Measurements from ENCODE around the gene TMEM150A. TPM values are rescaled to one million over a fixed set of nuclear protein-coding genes. Genes with fewer than 3 reads are reported as not detected.
A peak's percentile ranks its signal among the peaks of the same experiment; 100 is the strongest.

TMEM150A gene
- total and polyA plus RNA-seq, 2 of the 13 experiments (the other 11 are each of a cell fraction or from before 2014, with no cell fraction given), result 30.1 to 70.4 TPM

- TF ChIP-seq RORA (CRISPR knock-in tag; IDR thresholded peaks at IDR 0.05), result no peak
- 0 out of 2 replicates have a peak, but pooled peaks have one; percentile 7 for TF ChIP-seq ZNF441 (CRISPR knock-in tag; IDR thresholded peaks at IDR 0.05; ENCODE audit: borderline replicate concordance)
- TF ChIP-seq ZNF589 (CRISPR knock-in tag; conservative IDR thresholded peaks at IDR 0.05), result no peak
- no peak for TF ChIP-seq PATZ1 (CRISPR knock-in tag; IDR thresholded peaks at IDR 0.05)
- TF ChIP-seq POLR2A (IDR thresholded peaks at IDR 0.05; ENCODE audit: insufficient read depth in 1 of 2, low read depth in 2 of 2, low read length in 2 of 2), result peak; percentile 34 to 45; a peak in 2 of 4 replicates
- TF ChIP-seq ZNF782 (CRISPR knock-in tag; IDR thresholded peaks at IDR 0.05; ENCODE audit: borderline replicate concordance), result no peak
- TF ChIP-seq SCMH1 (CRISPR knock-in tag; IDR thresholded peaks at IDR 0.05; ENCODE audit: borderline replicate concordance), result no peak
- peak; percentile 65; the same call in 1 of the 2 replicates for TF ChIP-seq KAT8 (CRISPR knock-in tag; IDR thresholded peaks at IDR 0.05)
- TF ChIP-seq AHDC1 (CRISPR knock-in tag; IDR thresholded peaks at IDR 0.05; ENCODE audit: borderline replicate concordance), result peak; percentile 73; the same call in 1 of the 2 replicates
- peak; percentile 54; the same call in 1 of the 2 replicates for TF ChIP-seq ZNF547 (CRISPR knock-in tag; IDR thresholded peaks at IDR 0.05)
- no peak for TF ChIP-seq GPBP1L1 (CRISPR knock-in tag; IDR thresholded peaks at IDR 0.05)
- TF ChIP-seq ZBTB49 (CRISPR knock-in tag; IDR thresholded peaks at IDR 0.05; ENCODE audit: borderline replicate concordance), result no peak
- TF ChIP-seq STAT5B (CRISPR knock-in tag; IDR thresholded peaks at IDR 0.05), result no peak
- TF ChIP-seq, protein P1, sequence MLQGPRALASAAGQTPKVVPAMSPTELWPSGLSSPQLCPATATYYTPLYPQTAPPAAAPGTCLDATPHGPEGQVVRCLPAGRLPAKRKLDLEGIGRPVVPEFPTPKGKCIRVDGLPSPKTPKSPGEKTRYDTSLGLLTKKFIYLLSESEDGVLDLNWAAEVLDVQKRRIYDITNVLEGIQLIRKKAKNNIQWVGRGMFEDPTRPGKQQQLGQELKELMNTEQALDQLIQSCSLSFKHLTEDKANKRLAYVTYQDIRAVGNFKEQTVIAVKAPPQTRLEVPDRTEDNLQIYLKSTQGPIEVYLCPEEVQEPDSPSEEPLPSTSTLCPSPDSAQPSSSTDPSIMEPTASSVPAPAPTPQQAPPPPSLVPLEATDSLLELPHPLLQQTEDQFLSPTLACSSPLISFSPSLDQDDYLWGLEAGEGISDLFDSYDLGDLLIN (CRISPR knock-in tag; IDR thresholded peaks at IDR 0.05; ENCODE audit: borderline replicate concordance), result no peak
- no peak for TF ChIP-seq NFRKB (IDR thresholded peaks at IDR 0.05)
- no peak for TF ChIP-seq ZNF891 (CRISPR knock-in tag; IDR thresholded peaks at IDR 0.05)
Measured at GRCh38 chr2:85589982-85590791, 12.3 kb downstream of the TMEM150A start (continued).
